Transverse colon (tissue), 3 donors: ENCODE data around the gene PDCD6IP.

Source experiments
- CTCF ChIP-seq, 5 experiments: fragments of 200-600 bp in 3 of 5; fragments of 450-650 bp in 2 of 5; sonication (generic) in 3 of 5; IDR thresholded peaks; 1 replicate in 2 of 5; 2 replicates in 3 of 5; pipeline ENCODE4 v1.5.1; 2016 to 2017; ENCODE audit warnings: antibody characterized with exemption in 5 of 5, inconsistent platforms in 3 of 5, mild to moderate bottlenecking in 2 of 5, moderate library complexity in 1 of 5
- POLR2A ChIP-seq: fragments of 450-650 bp; IDR thresholded peaks from one replicate; pipeline ENCODE4 v1.6.1; 2016; ENCODE audit warnings: antibody characterized with exemption, mild to moderate bottlenecking, moderate library complexity

GRCh38 chr3:33803894-33804526 lies 5.6 kb downstream of the PDCD6IP start:
- no peak for TF ChIP-seq CTCF (IDR thresholded peaks at IDR 0.05)
- no peak for TF ChIP-seq POLR2A
